ENCODE data around the gene PCDH9. TPM values are rescaled to one million over a fixed set of nuclear protein-coding genes. Genes with fewer than 3 reads are reported as not detected.

The PCDH9 gene
- polyA plus RNA-seq, 1 of the 3 experiments (the other 2 are of a cell fraction): 1.3 TPM

DNA sequence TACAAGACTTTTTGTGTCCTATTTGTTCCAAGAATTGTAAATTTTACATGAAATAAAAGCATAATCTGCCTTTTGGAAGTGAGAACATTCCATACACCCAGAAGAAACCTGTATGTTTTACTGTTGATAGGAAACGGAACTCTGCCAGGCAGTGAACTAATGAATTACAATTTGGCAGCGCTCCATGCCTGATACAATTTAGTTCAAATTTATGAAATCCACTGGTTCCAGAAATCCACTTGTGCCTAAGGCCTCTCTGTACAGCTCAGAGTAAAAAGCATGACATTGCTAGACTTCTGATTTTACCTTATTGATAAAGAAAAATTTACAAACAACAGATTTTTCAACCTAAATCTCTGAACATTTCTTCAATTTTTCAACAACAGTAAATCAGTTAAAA lies 78.1 kb downstream of the PCDH9 start:
- ChIA-PET CTCF (interaction anchor here (0.6 to 1.9 kb wide), 2 partner anchors 11 to 15 kb away, joined by 3 to 7 read pairs; no protein-coding TSS in a partner anchor), POLR2A (no interaction called here)
- Histone ChIP-seq H3K4me3 (ENCODE audit: low read depth in 2 of 2, low read length in 1 of 2) (no peak overlapping the region), H4K20me1 (ENCODE audit: insufficient read depth) (no peaks in the 10 kb centered on the region), H3K79me2 (ENCODE audit: insufficient read depth) (no peaks in the 10 kb centered on the region), H3F3A (replicated peaks; ENCODE audit: insufficient read depth) (peaks cover 12% of the 10 kb centered on the region), H3K27ac (ENCODE audit: low read depth in 2 of 2, low read length in 1 of 2) (peak overlapping the region in 1 of 2 experiments; percentile 43; a peak in 1 of 4 replicates), H3K4me1 (ENCODE audit: control insufficient read depth in 1 of 2, insufficient read depth in 2 of 2, low read depth in 1 of 2, low read length in 1 of 2) (peaks cover 3 to 10% of the 10 kb centered on the region in 2 experiments; a peak in 3 of 4 replicates), H3K27me3 (ENCODE audit: insufficient read depth) (no peaks in the 10 kb centered on the region), H2AFZ (ENCODE audit: low read depth) (no peak overlapping the region), H3K36me3 (replicated peaks in 1 of 2; ENCODE audit: control insufficient read depth in 1 of 2, insufficient read depth in 2 of 2, low read length in 1 of 2) (no peaks in the 10 kb centered on the region), H3K4me2 (no peak overlapping the region), H3K9ac (no peak overlapping the region), H3K9me3 (no peaks in the 10 kb centered on the region), H3K9me2 (no peaks in the 10 kb centered on the region)
- TF ChIP-seq RCOR1 (IDR thresholded peaks at IDR 0.05; ENCODE audit: low read length): peak; percentile 68; the same call in 1 of the 2 replicates
- TF ChIP-seq EZH2phosphoT487 (IDR thresholded peaks at IDR 0.05; ENCODE audit: borderline replicate concordance, low read depth): no peak
- peak; percentile 20; the same call in 1 of the 2 replicates for TF ChIP-seq RAD21 (IDR thresholded peaks at IDR 0.05; ENCODE audit: low read length)
- peak in 1 of 2 experiments; percentile 66; a peak in 2 of 4 replicates for TF ChIP-seq EP300 (IDR thresholded peaks at IDR 0.05; ENCODE audit: borderline replicate concordance in 1 of 2, low read depth in 1 of 2, low read length in 1 of 2)
- TF ChIP-seq FOXJ3 (CRISPR knock-in tag; IDR thresholded peaks at IDR 0.05): no peak
- TF ChIP-seq MEF2A (IDR thresholded peaks at IDR 0.05; ENCODE audit: borderline replicate concordance, low read depth): no peak
- peak; percentile 32 for TF ChIP-seq CHD2 (IDR thresholded peaks at IDR 0.05; ENCODE audit: low read length, partially characterized antibody)
- no peak for TF ChIP-seq POLR2AphosphoS5 (IDR thresholded peaks at IDR 0.05; ENCODE audit: low read depth, low read length)
- TF ChIP-seq RXRA (IDR thresholded peaks at IDR 0.05; ENCODE audit: borderline replicate concordance, low read depth): no peak
- whole genome bisulfite sequencing (ENCODE audit: low lambda C conversion rate): 65% methylated on average over 2 of the region's 2 CpGs
- DNase-seq: peak; percentile 41

DNA sequence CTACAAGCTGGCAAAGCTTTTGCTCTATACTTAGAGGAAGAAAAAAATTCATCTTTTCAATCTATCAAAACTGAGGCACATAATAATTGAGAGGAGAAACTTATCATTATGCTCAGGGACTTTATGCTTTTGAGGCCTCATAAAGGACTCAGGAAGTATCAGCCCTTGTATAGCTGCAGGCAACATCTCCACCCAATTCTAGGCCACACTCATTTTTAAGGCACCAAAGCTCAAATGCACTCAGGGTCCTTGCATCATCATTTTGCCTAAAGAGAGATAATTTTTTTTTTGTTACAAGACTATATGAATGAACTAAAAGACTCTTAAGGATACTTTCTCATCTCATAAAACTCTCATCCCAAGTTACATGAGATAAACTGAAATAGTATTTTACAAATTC lies 78.5 kb downstream of the PCDH9 start:
- Histone ChIP-seq H3K9me2 (no peaks in the 10 kb centered on the region), H2AFZ (ENCODE audit: low read depth) (no peak overlapping the region), H3K27ac (ENCODE audit: low read depth in 2 of 2, low read length in 1 of 2) (peak overlapping the region in 1 of 2 experiments; percentile 11; a peak in 1 of 4 replicates), H3K9me3 (no peaks in the 10 kb centered on the region), H3K27me3 (ENCODE audit: insufficient read depth) (no peaks in the 10 kb centered on the region), H3K79me2 (ENCODE audit: insufficient read depth) (no peaks in the 10 kb centered on the region), H3K4me1 (ENCODE audit: control insufficient read depth in 1 of 2, insufficient read depth in 2 of 2, low read depth in 1 of 2, low read length in 1 of 2) (peaks cover 5 to 11% of the 10 kb centered on the region in 2 experiments; a peak in 3 of 4 replicates), H3K4me3 (ENCODE audit: low read depth in 2 of 2, low read length in 1 of 2) (no peak overlapping the region), H4K20me1 (ENCODE audit: insufficient read depth) (no peaks in the 10 kb centered on the region), H3F3A (replicated peaks; ENCODE audit: insufficient read depth) (peaks cover 10% of the 10 kb centered on the region), H3K36me3 (replicated peaks in 1 of 2; ENCODE audit: control insufficient read depth in 1 of 2, insufficient read depth in 2 of 2, low read length in 1 of 2) (no peaks in the 10 kb centered on the region), H3K4me2 (no peak overlapping the region), H3K9ac (no peak overlapping the region)
- POLR2A ChIA-PET: no interaction called here
- no peak for DNase-seq
- CTCF ChIA-PET: interaction anchor here (0.6 to 1.9 kb wide), 2 partner anchors 11 to 14 kb away, joined by 3 to 7 read pairs; no protein-coding TSS in a partner anchor
- no peak for TF ChIP-seq MAX (IDR thresholded peaks at IDR 0.05; ENCODE audit: low read depth)
- no peak for TF ChIP-seq CHD2 (IDR thresholded peaks at IDR 0.05; ENCODE audit: low read length, partially characterized antibody)
- TF ChIP-seq GABPA (IDR thresholded peaks at IDR 0.05; ENCODE audit: low read depth): no peak
- no peak for TF ChIP-seq ELF1 (IDR thresholded peaks at IDR 0.05)
- TF ChIP-seq JUND (IDR thresholded peaks at IDR 0.05): no peak
- TF ChIP-seq RAD21 (IDR thresholded peaks at IDR 0.05; ENCODE audit: low read length): no peak
- TF ChIP-seq RCOR1 (IDR thresholded peaks at IDR 0.05; ENCODE audit: low read length): no peak
- TF ChIP-seq RXRA (IDR thresholded peaks at IDR 0.05; ENCODE audit: borderline replicate concordance, low read depth): no peak
- TF ChIP-seq IRF3 (IDR thresholded peaks at IDR 0.05; ENCODE audit: low read depth, low read length): no peak

Measured in SK-N-SH (cell line).